ENCODE data around the gene SMCP.
A peak's percentile ranks its signal among the peaks of the same experiment; 100 is the strongest.

The SMCP gene

GRCh38 chr1:152878042-152878441 lies at the start of gene SMCP:
Gene SMCP, plus strand, starts transcription at chr1:152878322. Its CDS starts 6,101 bp downstream, at chr1:152884423.
- no peak for DNase-seq

DNA sequence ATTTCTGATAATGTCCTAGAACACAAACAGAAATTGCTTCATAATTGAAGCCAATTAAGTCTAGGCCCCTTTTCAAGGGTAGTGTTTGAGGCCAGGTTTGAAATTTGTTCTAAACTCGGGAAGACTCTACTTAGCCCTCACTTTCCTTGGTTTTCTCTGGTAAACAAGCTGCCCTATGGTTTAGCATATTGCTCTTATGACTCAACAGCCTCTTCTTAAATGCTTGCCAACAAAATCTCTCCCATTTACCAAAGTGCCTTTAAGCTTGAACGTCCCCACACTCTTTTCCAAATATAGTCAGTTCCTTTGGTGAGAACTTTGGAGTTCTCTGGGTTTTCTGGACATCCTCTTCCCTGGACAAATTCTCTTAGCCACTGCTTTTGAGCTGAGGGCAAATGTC lies 41.3 kb upstream of the SMCP start:
- no peak for DNase-seq

DNA sequence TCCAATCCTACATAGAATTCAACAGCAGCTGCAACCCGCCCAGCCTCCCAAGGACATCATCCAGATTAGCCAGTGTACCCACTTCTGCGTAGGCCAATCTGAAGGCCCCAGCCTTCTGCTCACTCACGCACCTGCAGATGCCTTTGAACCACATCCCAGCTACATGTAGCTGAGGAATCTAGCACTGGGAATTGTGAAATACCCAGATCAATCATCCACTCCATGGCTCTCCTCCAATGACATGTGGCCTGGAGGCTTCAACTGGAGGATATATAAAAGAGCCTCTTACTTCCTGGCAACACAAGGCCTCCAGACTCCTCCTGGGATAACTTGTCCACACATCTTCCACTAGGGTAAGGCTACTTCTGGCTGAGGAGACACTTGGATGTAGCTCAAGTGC lies 35.6 kb upstream of the SMCP start, which contains the start of gene LCE6A:
TSS of gene LCE6A (plus strand) at position 301 of the 400 bp plus-strand sequence. CDS start 665 bp downstream, outside the sequence.
- DNase-seq, result no peak

- no peak for DNase-seq
Measured at GRCh38 chr1:152855661-152856060, 22.5 kb upstream of the SMCP start.

DNA sequence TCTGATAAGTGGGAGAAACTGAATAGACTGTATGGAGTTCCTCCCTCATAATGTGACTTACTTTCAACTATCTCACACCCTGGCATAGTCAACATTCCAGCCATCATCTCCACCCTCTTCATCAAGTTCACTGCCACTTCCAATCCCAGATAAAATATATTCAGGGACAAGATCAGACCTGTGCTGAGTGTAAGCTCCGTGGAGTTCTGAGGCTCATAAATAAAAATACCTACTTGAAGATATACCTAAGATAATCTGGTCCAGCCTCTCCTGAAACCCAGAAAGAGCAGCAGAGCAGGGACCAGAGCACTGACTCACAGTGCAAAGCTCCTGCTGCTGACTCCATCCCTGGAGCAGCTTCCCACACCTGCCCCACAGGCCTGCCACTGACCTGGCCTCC lies 20.1 kb upstream of the SMCP start:
- DNase-seq, result no peak

DNA sequence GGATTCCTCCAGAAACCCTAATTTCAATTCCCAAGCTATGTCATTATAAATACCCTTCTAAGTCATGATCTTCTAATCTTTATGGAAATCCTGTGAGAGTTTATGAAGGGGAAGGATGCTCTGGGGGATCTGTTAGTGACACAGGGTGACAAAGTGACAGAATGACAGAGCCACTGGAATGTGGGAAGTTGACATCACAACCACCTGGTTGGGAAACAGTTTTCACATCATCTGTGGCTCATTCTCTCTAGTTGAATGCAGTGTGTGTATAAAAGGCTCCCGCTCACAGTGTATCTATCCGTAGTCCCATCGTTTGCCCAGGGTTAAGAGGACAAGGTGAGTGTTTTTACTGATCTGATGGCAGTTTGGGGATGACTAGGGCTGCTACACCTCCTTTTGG lies 18.4 kb upstream of the SMCP start, which contains the start of gene LCE7A:
TSS of gene LCE7A (plus strand) at position 301 of the 400 bp plus-strand sequence. CDS start 702 bp downstream, outside the sequence.
- no peak for DNase-seq

DNA sequence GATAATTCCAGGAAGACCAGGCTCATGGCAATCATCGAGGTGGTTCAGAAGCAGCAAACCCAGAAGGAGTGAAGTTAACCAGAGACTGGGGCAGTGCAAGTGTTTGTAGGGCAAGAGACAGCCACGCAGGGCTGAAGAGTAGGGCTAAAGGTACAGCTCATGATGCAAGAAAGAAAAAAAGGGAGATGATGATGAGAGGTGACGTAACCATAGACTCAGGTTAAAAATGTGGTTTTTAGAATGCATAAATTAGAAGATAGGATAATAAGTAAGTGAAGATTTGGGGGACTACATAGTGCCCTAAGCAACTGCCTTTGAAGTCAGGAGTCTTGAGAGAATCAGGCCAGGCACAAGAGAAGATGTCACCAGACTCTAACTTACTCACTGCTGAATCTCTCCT lies 18.0 kb upstream of the SMCP start:
- DNase-seq, result no peak

- DNase-seq, result no peak
Measured at GRCh38 chr1:152861374-152861773, 16.7 kb upstream of the SMCP start.

- no peak for DNase-seq
Measured at GRCh38 chr1:152864443-152864842, 13.7 kb upstream of the SMCP start.

- DNase-seq, result no peak
Measured at GRCh38 chr1:152866321-152866720, 11.8 kb upstream of the SMCP start.

GRCh38 chr1:152869808-152870419 lies 8.2 kb upstream of the SMCP start:
- peak; percentile 46 for DNase-seq

GRCh38 chr1:152870831-152871730 lies 7.0 kb upstream of the SMCP start:
- DNase-seq, result peak; percentile 16

DNA sequence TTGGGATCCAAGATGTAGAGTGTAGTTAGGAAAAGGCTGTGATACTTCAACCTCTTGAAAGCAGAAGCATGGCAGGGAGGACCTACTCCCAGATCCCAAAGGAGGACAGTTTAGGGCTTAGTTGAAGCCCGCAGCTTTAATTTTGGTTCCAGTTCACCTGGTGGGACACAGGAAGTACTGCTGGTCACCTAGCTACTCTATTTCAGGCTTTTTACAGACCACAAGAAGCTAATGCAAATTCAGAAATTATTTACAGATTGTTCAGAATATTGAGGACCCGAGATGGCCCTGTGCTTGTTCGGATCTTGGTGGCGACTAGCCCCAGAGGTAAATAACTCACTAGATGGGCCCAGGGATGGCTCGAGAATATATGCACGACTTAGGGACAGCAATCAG lies 6.4 kb upstream of the SMCP start:
- no peak for DNase-seq

DNA sequence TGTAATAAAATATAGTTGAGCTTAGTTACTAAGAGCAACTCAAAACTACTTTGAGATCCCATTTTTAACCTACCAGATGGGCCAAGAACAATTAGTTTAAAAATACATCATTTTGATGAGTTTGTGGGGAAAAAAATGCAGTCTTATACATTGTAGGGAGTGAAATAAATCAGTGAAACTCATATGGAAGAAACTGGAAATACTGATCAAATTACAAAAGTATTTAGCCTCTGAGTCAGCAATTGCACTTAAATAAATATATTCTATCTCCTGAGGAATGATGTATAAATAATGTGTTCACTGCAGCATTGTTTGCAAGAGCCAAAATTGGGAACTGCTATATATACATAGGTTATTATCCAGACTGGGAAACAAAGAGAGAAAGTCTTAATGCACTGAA lies 4.6 kb upstream of the SMCP start:
- no peak for DNase-seq

DNA sequence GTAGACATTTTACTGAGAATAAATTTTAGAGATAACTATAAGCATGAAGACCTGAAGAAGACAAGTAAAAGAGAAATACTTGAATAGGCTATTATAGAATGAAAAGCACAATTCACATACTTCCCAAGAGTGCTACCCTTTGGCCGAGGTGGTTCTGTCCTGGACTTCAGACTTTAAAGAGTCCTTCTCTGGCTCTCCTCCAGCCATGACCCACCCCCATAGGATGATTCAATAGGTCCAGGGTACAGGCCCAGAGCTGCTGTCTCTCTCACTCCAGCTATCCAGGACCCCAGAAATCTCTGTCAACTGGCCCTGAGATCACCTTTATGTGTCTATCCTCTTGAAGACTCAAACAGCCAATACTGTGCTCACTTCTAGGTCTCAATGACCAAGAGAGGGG lies 1.3 kb upstream of the SMCP start:
- no peak for DNase-seq

- DNase-seq, result no peak
Measured at GRCh38 chr1:152879559-152880198, 1.6 kb downstream of the SMCP start.

DNA sequence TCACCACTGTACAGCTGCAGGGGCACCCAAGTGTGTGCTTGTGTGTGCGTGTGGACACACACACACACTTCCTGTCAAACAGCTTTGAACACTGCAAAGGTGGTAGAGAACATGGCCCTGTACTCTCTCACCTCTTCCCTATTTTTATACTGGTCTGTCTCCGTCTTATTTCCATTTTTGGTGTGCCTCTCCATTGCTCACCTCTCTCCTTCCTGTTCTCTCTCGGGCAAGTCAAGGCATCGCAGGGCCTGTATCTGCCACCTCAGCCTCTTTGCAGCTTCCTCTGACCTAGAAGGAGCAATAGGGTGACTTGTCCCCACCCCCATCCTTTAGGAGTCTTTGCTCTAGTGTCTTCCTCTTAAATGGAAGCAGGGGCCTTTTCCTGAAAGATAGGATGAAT lies 2.2 kb downstream of the SMCP start:
- DNase-seq, result no peak

DNA sequence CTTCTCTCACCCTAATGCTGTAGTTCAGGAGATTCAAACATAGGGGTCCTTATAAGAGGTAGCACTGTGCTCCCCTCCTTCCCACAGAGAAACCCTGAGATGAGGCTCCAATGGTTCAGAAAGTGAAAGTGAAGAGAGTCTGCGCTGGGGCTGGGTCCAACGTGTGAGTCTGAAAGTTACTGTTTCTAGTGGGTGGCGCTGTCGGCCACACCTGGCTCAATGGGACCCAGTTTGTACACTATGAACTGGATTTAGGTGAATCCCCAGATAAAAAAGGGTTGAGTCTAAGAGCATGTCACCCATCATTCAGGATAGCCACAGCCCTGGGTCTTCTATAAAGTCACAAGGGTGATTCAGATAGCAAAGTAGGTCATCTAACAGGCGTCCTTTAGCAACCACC lies 2.8 kb downstream of the SMCP start:
- no peak for DNase-seq

DNA sequence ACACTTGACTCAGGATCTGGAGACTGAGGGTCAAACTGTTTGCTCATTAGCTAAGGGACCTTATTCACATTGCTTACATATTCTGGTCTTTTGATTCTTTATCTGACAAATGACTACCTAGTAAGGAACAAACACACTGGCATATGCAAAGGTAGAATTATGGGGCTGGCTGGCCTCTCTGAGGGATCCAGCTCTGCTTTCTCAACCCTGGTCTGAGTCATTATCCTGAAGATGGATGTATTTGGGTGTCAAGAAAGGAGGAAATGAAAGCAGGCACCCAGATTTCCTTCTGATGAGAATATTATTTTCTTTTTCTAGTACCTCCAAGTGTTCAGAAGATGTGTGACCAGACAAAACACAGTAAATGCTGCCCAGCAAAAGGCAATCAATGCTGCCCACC lies 6.0 kb downstream of the SMCP start:
- DNase-seq, result no peak

DNA sequence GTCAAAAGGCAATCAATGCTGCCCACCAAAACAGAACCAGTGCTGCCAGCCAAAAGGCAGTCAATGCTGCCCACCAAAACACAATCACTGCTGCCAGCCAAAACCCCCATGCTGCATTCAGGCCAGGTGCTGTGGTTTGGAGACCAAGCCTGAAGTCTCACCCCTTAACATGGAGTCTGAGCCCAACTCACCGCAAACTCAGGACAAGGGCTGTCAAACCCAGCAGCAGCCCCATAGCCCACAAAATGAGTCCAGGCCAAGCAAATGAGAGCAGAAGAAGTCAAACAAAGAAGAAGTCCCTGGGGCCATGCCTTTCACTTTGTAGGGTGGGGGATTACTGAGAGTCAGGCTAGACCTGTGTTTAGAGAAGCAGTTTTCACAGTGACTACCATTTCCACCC lies 6.4 kb downstream of the SMCP start:
- no peak for DNase-seq

DNA sequence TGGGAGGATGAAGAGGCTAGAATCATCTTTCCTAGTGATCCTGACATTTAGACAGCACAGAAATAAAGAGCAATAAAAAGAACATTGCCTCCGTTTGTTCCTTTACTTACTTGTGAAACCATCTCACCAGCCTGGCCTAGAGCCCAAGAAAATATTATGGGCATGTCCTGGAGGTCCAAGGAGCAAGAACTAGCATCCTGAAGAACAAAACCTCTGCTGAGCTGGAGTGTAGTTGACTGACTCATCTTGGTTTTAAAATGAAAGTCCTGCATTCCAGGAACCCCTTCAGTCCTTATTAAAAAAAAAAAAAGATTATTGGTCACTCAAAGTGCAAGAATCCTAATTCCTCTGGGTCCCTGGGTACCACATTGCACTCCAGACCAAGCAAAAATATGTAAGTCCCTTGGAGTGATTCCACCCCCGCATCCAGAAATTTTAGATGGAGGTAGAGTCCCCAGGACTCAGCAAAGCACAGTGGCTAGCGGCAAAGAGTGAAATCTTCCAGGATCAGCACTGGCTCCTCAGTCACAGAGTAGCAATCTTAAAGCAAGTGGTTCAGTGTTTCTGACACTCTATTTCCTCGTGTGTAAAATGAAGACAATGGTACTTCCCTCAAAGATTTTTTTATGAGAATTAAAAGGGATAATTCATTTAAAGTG lies 7.0 kb downstream of the SMCP start:
- DNase-seq, result no peak

- DNase-seq, result no peak
Measured at GRCh38 chr1:152886085-152886484, 8.0 kb downstream of the SMCP start.

DNA sequence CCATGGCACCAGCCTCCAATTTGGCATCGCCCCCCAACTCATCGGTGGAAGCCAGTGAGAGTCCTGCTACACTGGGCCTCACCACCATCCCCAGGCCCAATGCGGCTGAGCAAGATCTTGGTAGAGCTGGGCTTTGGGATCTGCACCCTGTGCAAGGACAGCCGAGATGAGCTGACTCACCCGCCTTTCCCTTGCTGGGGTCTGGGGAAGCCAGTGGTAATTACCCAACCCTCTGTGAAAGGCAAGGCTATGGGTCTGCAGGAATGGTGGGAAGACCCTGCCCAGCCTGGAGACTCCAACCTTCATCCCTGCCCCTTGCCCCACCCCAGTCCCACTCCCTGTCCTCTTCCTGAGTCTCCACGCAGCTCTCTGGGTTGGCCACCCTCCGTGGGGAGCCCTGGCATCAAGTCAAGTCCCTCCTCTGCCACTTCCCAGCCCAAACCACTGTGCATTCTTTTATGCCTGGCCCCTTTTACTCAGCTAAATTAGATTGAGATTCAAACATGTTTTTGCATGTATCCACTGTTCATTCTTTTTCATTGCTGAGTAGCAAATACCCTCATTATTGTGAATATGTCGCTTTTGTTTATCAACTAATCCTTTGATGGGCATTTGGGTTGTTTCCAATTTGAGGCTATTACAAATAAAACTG lies 8.8 kb downstream of the SMCP start:
- DNase-seq, result no peak
